Ishikawa (cell line): ENCODE results near the gene LAMTOR2.

Source experiments
- CEBPB ChIP-seq: IDR thresholded peaks from 2 replicates; pipeline ENCODE4 v1.6.1; 2012
- CREB1 ChIP-seq: IDR thresholded peaks from 2 replicates; pipeline ENCODE4 v1.6.1; 2012; ENCODE audit warnings: low read depth
- EP300 ChIP-seq: IDR thresholded peaks from 2 replicates; pipeline ENCODE4 v1.6.1; 2012; ENCODE audit warnings: borderline replicate concordance
- RAD21 ChIP-seq: IDR thresholded peaks from 2 replicates; pipeline ENCODE4 v1.6.1; 2012; ENCODE audit warnings: low read depth
- TAF1 ChIP-seq: IDR thresholded peaks from 2 replicates; pipeline ENCODE4 v1.6.1; 2012; ENCODE audit warnings: low read depth, mild to moderate bottlenecking
- YY1 ChIP-seq: IDR thresholded peaks from 2 replicates; pipeline ENCODE4 v1.6.1; 2012; ENCODE audit warnings: low read depth
- TF ChIP-seq, protein P1 (sequence below): IDR thresholded peaks from 2 replicates; pipeline ENCODE4 v1.6.1; 2012; ENCODE audit warnings: low read depth, mild to moderate bottlenecking

DNA sequence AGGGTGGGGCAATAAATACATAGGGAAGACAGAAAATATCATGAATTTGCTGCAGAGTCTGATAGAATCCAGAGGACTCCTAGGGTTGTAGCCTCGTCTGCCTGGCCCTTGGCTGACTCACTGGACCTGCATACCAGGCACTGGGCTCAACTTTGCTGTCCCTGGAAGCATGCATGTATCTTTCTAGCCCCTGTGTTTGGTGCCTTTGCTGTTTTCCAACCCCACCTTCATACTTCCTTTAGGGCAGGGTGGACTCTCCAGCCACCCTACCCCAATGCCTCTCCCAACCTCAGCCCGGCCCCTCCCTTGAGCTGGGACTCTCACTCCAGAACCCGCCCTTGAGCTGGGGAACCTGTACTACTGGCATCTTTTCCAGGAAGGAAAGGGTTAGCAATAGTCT is 7.6 kb downstream of the LAMTOR2 start:
- TF ChIP-seq YY1 (no peak), TAF1 (no peak), EP300 (no peak), CEBPB (no peak), CREB1 (no peak), RAD21 (no peak)
- TF ChIP-seq, protein P1, sequence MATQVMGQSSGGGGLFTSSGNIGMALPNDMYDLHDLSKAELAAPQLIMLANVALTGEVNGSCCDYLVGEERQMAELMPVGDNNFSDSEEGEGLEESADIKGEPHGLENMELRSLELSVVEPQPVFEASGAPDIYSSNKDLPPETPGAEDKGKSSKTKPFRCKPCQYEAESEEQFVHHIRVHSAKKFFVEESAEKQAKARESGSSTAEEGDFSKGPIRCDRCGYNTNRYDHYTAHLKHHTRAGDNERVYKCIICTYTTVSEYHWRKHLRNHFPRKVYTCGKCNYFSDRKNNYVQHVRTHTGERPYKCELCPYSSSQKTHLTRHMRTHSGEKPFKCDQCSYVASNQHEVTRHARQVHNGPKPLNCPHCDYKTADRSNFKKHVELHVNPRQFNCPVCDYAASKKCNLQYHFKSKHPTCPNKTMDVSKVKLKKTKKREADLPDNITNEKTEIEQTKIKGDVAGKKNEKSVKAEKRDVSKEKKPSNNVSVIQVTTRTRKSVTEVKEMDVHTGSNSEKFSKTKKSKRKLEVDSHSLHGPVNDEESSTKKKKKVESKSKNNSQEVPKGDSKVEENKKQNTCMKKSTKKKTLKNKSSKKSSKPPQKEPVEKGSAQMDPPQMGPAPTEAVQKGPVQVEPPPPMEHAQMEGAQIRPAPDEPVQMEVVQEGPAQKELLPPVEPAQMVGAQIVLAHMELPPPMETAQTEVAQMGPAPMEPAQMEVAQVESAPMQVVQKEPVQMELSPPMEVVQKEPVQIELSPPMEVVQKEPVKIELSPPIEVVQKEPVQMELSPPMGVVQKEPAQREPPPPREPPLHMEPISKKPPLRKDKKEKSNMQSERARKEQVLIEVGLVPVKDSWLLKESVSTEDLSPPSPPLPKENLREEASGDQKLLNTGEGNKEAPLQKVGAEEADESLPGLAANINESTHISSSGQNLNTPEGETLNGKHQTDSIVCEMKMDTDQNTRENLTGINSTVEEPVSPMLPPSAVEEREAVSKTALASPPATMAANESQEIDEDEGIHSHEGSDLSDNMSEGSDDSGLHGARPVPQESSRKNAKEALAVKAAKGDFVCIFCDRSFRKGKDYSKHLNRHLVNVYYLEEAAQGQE, result no peak
